ENCODE measurements around the gene DDX52.

DNA sequence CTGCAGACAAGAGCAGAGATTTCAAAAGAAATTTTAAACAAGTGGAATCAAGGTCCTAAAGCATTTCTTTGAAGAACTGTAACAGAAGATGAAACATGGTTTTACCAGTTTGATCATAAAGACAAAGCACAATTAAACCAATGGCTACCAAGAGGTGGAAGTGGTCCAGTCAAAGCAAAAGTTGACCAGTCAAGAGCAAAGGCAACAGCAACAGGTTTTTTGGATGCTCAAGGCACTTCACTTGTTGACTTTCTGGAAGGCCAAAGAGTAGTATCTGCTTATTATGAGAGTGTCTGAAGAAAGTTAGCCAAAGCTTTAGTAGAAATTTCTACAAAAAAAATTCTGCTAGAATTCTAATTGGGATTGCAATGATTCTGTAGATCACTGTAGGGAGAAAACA, 5.3 kb downstream of the DDX52 start:
- TF ChIP-seq, protein P1, sequence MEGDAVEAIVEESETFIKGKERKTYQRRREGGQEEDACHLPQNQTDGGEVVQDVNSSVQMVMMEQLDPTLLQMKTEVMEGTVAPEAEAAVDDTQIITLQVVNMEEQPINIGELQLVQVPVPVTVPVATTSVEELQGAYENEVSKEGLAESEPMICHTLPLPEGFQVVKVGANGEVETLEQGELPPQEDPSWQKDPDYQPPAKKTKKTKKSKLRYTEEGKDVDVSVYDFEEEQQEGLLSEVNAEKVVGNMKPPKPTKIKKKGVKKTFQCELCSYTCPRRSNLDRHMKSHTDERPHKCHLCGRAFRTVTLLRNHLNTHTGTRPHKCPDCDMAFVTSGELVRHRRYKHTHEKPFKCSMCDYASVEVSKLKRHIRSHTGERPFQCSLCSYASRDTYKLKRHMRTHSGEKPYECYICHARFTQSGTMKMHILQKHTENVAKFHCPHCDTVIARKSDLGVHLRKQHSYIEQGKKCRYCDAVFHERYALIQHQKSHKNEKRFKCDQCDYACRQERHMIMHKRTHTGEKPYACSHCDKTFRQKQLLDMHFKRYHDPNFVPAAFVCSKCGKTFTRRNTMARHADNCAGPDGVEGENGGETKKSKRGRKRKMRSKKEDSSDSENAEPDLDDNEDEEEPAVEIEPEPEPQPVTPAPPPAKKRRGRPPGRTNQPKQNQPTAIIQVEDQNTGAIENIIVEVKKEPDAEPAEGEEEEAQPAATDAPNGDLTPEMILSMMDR (IDR thresholded peaks at IDR 0.05) = no peak
- TF ChIP-seq EP300 (IDR thresholded peaks at IDR 0.05) (no peak), POLR2A (IDR thresholded peaks at IDR 0.05) (no peak)

All from sigmoid colon (tissue), 4 donors.